Panc1 (cell line): ENCODE measurements around the gene CRKL. TPM values are rescaled to one million over a fixed set of nuclear protein-coding genes. Genes with fewer than 3 reads are reported as not detected.

Source experiments
- ATAC-seq: fragments of 200-7000 bp; cut with Tn5 transposase; 2 replicates; pipeline ENCODE4 v1.9.1; 2020; ENCODE audit warnings: mild to moderate bottlenecking, moderate library complexity
- BruUV-seq: library from RNA; stranded (reverse); fragments of 400-500 nt; replicated peaks from 2 replicates; lab custom pipeline; 2021; lab: Mats Ljungman, UMichigan
- CTCF ChIA-PET: fragments of 300-600 bp; sonication (Branson Sonifier 250); formaldehyde crosslinking; loops from one replicate; lab custom pipeline; 2022; ENCODE audit warnings: antibody characterized with exemption; lab: Charles Lee
- POLR2A ChIA-PET: fragments of 300-600 bp; sonication (Branson Sonifier 250); formaldehyde crosslinking; loops from one replicate; lab custom pipeline; 2022; ENCODE audit warnings: antibody characterized with exemption; lab: Charles Lee
- DNase-seq: peaks from one replicate; pipeline ENCODE4 v3.0.0-alpha.2; 2010; ENCODE audit warnings: low read depth, low spot score
- H3K27ac ChIP-seq: 2 replicates; pipeline ENCODE4 v1.5.1; 2011; ENCODE audit warnings: mild to moderate bottlenecking, low read length, inconsistent platforms
- H3K27me3 ChIP-seq: fragments of 200-500 bp; sonication (Bioruptor generic); 2 replicates; pipeline ENCODE4 v1.6.0; 2014; ENCODE audit warnings: low read length, inconsistent platforms; ENCODE audit not compliant: control insufficient read depth, insufficient read depth
- H3K36me3 ChIP-seq: fragments of 200-500 bp; sonication (Bioruptor generic); 2 replicates; pipeline ENCODE4 v1.5.1; 2014; ENCODE audit warnings: inconsistent platforms, mild to moderate bottlenecking, low read length, moderate library complexity; ENCODE audit not compliant: control insufficient read depth, insufficient read depth
- H3K4me1 ChIP-seq: 2 replicates; pipeline ENCODE4 v1.5.1; 2011; ENCODE audit warnings: inconsistent platforms, mild to moderate bottlenecking, low read length, moderate library complexity; ENCODE audit not compliant: control insufficient read depth, insufficient read depth
- H3K4me3 ChIP-seq, 2 experiments: 2 replicates each; pipeline ENCODE4 v1.5.1; 2011 to 2012; ENCODE audit warnings: low read depth in 2 of 2, low read length in 2 of 2, mild to moderate bottlenecking in 2 of 2, inconsistent platforms in 1 of 2, moderate library complexity in 1 of 2
- H3K9me3 ChIP-seq: fragments of 200-500 bp; sonication (Bioruptor generic); 2 replicates; pipeline ENCODE4 v1.5.1; 2014; ENCODE audit warnings: low read depth, mild to moderate bottlenecking, inconsistent platforms, low read length, moderate library complexity; ENCODE audit not compliant: control insufficient read depth, insufficient read depth
- CTCF ChIP-seq: fragments of 450-650 bp; IDR thresholded peaks from 2 replicates; pipeline ENCODE4 v1.5.1; 2017; ENCODE audit warnings: mild to moderate bottlenecking
- POLR2AphosphoS5 ChIP-seq: IDR thresholded peaks from 2 replicates; pipeline ENCODE4 v1.6.1; 2012; ENCODE audit warnings: mild to moderate bottlenecking, low read depth, low read length, moderate library complexity
- SIN3A ChIP-seq: IDR thresholded peaks from 2 replicates; pipeline ENCODE4 v1.6.1; 2012; ENCODE audit warnings: low read depth, mild to moderate bottlenecking, low read length, moderate library complexity, borderline replicate concordance; ENCODE audit not compliant: insufficient read depth
- TCF7L2 ChIP-seq: IDR thresholded peaks from 2 replicates; pipeline ENCODE4 v1.6.1; 2011; ENCODE audit warnings: mild to moderate bottlenecking, low read depth, low read length, inconsistent platforms
- in situ Hi-C: cut with HindIII; loops from 2 replicates; pipeline ENCODE4 v1.10.0; 2016; ENCODE audit warnings: low sequenced_read_pairs, low pct_unique_long_range_greater_than_20kb
- intact Hi-C: fragments of 100-400 bp; cut with micrococcal nuclease; formaldehyde crosslinking; loops from one replicate; pipeline ENCODE4 v1.10.0; 2022; ENCODE audit not compliant: unreplicated experiment
- total RNA-seq: library from RNA; stranded (reverse); gene quantifications from one replicate; pipeline ENCODE4 v1.2.1, GENCODE V29; 2021; ENCODE audit not compliant: unreplicated experiment
- TF ChIP-seq, protein P1 (sequence below), 2 experiments: IDR thresholded peaks; 2 replicates each; pipeline ENCODE4 v1.6.1; 2011 to 2012; ENCODE audit warnings: low read depth in 2 of 2, control low read depth in 1 of 2, low read length in 1 of 2, mild to moderate bottlenecking in 1 of 2, moderate library complexity in 1 of 2; ENCODE audit not compliant: insufficient read depth in 1 of 2

CRKL gene
- total RNA-seq, 1 experiment from 2014 or later: 59.4 TPM

DNA sequence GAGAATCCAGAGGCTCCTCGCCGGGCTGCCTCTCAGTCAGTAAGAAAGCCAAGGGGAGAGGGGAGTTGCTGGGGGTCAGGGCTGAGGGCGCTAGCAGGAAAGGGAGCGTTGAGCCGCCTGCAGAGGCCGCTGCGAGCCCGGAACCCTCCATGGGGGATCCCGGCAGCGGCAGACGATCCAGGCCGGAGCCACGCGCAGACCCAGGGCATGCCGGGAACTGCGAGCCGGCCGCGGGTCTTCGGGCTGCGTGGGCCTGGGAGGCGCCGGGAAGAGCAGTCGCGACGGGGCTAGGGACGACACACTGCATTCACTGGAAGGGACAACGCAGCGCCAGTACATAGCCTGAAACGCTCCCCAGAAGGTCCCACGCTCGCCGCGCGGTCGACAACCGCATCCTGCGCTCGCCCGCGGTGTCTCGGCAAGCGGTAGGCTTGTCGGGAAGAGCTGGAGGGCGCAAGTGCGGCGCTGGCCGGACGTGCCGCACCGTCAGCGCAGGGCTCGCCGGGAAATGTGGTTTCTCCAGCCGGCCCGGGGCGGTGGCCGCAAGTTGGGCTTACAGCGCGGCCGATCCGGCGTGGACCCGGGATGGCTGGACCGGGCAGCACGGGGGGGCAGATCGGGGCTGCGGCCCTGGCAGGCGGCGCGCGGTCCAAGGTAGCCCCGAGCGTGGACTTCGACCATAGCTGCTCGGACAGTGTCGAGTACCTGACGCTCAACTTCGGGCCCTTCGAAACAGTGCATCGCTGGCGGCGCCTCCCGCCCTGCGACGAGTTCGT lies 64.8 kb downstream of the CRKL start, which contains the start of gene LZTR1:
Gene LZTR1, plus strand, starts transcription at position 511 of the 776 bp plus-strand sequence. Its CDS starts 75 bp downstream, at position 586.
- Histone ChIP-seq H3K27me3 (no peaks in the 10 kb centered on the region), H3K4me1 (0 out of 2 replicates have a peak, but pooled peaks cover 3% of the 10 kb centered on the region), H3K36me3 (no peaks in the 10 kb centered on the region; the same call in 1 of the 2 replicates), H3K9me3 (no peaks in the 10 kb centered on the region), H3K4me3 (peak within 1 kb of the TSS; percentile 68 to 80), H3K27ac (peak within 1 kb of the TSS; percentile 87)
- in situ Hi-C loops (no loop called here), intact Hi-C loops (no loop called here)
- CTCF ChIA-PET: interaction anchor here (0.7 kb wide), 1 partner anchor 10 kb away, joined by 4 read pairs; no protein-coding TSS in a partner anchor
- no peak for DNase-seq
- POLR2A ChIA-PET: no interaction called here
- TF ChIP-seq POLR2AphosphoS5: peak; percentile 91
- no peak; the same call in 1 of the 2 replicates for TF ChIP-seq CTCF
- TF ChIP-seq SIN3A: peak; percentile 84; the same call in 1 of the 2 replicates
- BruUV-seq: no TSS peak
- peak; percentile 97 for ATAC-seq

DNA sequence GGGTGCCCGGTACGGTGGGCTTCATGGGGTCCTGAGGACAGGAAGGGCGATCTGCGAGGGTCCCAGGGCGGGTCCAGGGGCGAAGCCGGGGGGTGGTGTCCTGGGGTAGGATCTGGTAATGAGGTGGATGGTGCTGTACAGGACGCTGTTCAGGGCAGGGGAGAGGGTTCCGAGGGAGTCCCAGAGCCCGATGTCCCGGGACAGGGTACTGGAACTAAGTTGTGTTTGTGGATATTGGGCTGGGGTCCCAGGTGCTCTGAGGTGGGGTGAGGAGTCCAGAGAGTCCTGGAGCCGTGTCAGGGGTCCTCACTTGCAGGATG lies 65.3 kb downstream of the CRKL start:
- no peak for DNase-seq
- ATAC-seq: peak; percentile 53; the same call in 1 of the 2 replicates
- TF ChIP-seq POLR2AphosphoS5 (no peak), TCF7L2 (no peak), SIN3A (no peak), CTCF (no peak)
- TF ChIP-seq, protein P1, sequence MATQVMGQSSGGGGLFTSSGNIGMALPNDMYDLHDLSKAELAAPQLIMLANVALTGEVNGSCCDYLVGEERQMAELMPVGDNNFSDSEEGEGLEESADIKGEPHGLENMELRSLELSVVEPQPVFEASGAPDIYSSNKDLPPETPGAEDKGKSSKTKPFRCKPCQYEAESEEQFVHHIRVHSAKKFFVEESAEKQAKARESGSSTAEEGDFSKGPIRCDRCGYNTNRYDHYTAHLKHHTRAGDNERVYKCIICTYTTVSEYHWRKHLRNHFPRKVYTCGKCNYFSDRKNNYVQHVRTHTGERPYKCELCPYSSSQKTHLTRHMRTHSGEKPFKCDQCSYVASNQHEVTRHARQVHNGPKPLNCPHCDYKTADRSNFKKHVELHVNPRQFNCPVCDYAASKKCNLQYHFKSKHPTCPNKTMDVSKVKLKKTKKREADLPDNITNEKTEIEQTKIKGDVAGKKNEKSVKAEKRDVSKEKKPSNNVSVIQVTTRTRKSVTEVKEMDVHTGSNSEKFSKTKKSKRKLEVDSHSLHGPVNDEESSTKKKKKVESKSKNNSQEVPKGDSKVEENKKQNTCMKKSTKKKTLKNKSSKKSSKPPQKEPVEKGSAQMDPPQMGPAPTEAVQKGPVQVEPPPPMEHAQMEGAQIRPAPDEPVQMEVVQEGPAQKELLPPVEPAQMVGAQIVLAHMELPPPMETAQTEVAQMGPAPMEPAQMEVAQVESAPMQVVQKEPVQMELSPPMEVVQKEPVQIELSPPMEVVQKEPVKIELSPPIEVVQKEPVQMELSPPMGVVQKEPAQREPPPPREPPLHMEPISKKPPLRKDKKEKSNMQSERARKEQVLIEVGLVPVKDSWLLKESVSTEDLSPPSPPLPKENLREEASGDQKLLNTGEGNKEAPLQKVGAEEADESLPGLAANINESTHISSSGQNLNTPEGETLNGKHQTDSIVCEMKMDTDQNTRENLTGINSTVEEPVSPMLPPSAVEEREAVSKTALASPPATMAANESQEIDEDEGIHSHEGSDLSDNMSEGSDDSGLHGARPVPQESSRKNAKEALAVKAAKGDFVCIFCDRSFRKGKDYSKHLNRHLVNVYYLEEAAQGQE (IDR thresholded peaks at IDR 0.05; ENCODE audit: insufficient read depth in 1 of 2, low read depth in 2 of 2, low read length in 1 of 2): no peak
- Histone ChIP-seq H3K27ac (peak overlapping the region; percentile 87), H3K9me3 (no peaks in the 10 kb centered on the region), H3K27me3 (no peaks in the 10 kb centered on the region), H3K36me3 (no peaks in the 10 kb centered on the region; the same call in 1 of the 2 replicates), H3K4me1 (0 out of 2 replicates have a peak, but pooled peaks cover 3% of the 10 kb centered on the region), H3K4me3 (peak overlapping the region; percentile 68 to 80)
- ChIA-PET POLR2A (no interaction called here), CTCF (no interaction called here)
- intact Hi-C loops (no loop called here), in situ Hi-C loops (no loop called here)
- no TSS peak for BruUV-seq
